ENCODE data around the gene PRKG1. TPM values are rescaled to one million over a fixed set of nuclear protein-coding genes. Genes with fewer than 3 reads are reported as not detected.
"Not testable (repeated sequence)": the region's sequence is repeated elsewhere in the genome, so short reads cannot be mapped to it uniquely, and the experiment has no call there.

The PRKG1 gene
- total and polyA plus RNA-seq, 12 donors = 3.8 to 48.1 (median 29.9) TPM

- Histone ChIP-seq H3K36me3 (no peaks in the 10 kb centered on the region), H3K27ac (no peak overlapping the region), H3K4me3 (no peak overlapping the region), H3K9me3 (no peaks in the 10 kb centered on the region), H3K27me3 (no peaks in the 10 kb centered on the region), H3K4me1 (peaks cover 0 to 26% (median 0%) of the 10 kb centered on the region in 9 donors)
- WGBS, 2 donors = 89 to 91% methylated on average over 1 of the region's 1 CpG
- TF ChIP-seq, protein P1, sequence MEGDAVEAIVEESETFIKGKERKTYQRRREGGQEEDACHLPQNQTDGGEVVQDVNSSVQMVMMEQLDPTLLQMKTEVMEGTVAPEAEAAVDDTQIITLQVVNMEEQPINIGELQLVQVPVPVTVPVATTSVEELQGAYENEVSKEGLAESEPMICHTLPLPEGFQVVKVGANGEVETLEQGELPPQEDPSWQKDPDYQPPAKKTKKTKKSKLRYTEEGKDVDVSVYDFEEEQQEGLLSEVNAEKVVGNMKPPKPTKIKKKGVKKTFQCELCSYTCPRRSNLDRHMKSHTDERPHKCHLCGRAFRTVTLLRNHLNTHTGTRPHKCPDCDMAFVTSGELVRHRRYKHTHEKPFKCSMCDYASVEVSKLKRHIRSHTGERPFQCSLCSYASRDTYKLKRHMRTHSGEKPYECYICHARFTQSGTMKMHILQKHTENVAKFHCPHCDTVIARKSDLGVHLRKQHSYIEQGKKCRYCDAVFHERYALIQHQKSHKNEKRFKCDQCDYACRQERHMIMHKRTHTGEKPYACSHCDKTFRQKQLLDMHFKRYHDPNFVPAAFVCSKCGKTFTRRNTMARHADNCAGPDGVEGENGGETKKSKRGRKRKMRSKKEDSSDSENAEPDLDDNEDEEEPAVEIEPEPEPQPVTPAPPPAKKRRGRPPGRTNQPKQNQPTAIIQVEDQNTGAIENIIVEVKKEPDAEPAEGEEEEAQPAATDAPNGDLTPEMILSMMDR (IDR thresholded peaks at IDR 0.05) = no peak
- DNase-seq (no peak), ATAC-seq (no peak)
- intact Hi-C loops (cut with DNase I) = loop anchor here in 1 of 10 donors (5.0 kb wide), 1 partner anchor 63 kb away; no protein-coding TSS in a partner anchor
Measured at GRCh38 chr10:51340366-51340765, 266.1 kb downstream of the PRKG1 start.

DNA sequence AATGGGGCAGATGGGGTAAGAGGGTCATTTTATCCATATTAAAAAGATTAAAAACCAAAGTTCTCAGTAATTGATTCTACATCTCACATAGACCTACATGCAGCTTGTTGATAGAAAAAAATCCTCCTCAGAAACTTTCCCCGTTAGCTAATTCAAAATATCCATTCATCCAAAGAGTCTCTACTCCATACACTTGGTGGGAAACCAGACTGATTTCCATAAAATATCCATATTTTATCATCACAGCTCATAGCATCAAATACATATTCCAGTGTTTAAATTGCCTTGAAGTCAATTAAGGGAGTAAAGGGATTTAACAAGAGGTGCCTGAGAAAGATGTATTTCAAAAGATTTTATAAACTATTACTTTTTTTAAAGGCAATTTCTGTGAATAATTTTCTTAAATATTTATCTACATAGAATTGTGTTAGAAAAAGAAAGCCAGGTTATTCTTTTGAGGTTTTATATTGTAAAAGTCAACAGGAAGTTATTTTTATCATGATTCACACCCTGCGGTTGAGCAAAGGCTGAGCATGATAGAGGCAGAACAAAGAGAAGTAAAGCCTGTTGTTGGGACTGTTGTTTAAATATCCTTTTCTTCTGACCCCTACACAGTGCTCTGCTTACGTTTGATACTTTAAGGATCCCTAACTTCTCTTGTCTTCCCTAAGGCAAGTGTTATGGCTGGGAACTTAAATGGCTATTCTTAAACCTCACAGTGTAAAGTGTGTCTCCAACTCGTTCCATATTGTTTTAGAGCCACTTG, 266.7 kb downstream of the PRKG1 start:
- Histone ChIP-seq H3K27me3 (no peaks in the 10 kb centered on the region), H3K4me1 (peaks cover 0 to 26% (median 0%) of the 10 kb centered on the region in 9 donors), H3K4me3 (no peak overlapping the region), H3K27ac (peak overlapping the region in 1 of 10 donors; percentile 13), H3K36me3 (no peaks in the 10 kb centered on the region), H3K9me3 (no peaks in the 10 kb centered on the region)
- TF ChIP-seq, protein P1 (IDR thresholded peaks at IDR 0.05) = no peak
- ATAC-seq (no peak), DNase-seq (no peak)
- intact Hi-C loops (cut with DNase I) = loop anchor here in 1 of 10 donors (5.0 kb wide), 1 partner anchor 64 kb away; no protein-coding TSS in a partner anchor
- WGBS, 2 donors = 73 to 83% methylated on average over 4 of the region's 4 CpGs

DNA sequence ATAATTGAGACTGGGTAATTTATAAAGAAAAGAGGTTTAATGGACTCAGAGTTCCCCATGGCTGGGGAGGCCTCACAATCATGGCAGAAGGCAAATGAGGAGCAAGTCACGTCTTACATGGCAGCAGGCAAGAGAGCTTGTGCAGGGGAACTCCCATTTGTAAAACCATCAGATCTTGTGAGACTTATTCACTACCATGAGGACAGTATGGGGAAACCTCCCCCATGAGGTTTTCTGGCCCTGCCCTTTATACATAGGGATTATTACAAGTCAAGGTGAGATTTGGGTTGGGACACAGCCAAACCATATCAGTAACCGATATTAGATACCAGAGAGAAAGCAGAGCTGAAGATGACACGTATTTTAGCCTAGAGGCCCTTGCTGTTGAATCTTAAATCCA, 267.5 kb downstream of the PRKG1 start:
- Histone ChIP-seq H3K27ac (peak overlapping the region in 1 of 10 donors; percentile 13), H3K4me1 (peaks cover 0 to 26% (median 0%) of the 10 kb centered on the region in 9 donors)
- WGBS, 2 donors = 83 to 95% methylated on average over 3 of the region's 3 CpGs
- H3K4me3 ChIP-seq, H3K36me3 ChIP-seq, ATAC-seq, H3K27me3 ChIP-seq, DNase-seq, H3K9me3 ChIP-seq: not testable (repeated sequence)
- intact Hi-C loops (cut with DNase I) = loop anchor here in 1 of 10 donors (5.0 kb wide), 1 partner anchor 64 kb away; no protein-coding TSS in a partner anchor

GRCh38 chr10:51342381-51342780, 268.1 kb downstream of the PRKG1 start:
- H3K4me3 ChIP-seq = no peak overlapping the region
- H3K27ac ChIP-seq = no peak overlapping the region
- TF ChIP-seq, protein P1 (IDR thresholded peaks at IDR 0.05) = no peak
- DNase-seq (no peak), ATAC-seq (no peak)
- no peaks in the 10 kb centered on the region for H3K9me3 ChIP-seq
- peaks cover 0 to 26% (median 0%) of the 10 kb centered on the region in 9 donors for H3K4me1 ChIP-seq
- no peaks in the 10 kb centered on the region for H3K27me3 ChIP-seq
- no peaks in the 10 kb centered on the region for H3K36me3 ChIP-seq
- WGBS, 2 donors = 85 to 98% methylated on average over 1 of the region's 1 CpG
- intact Hi-C loops (cut with DNase I) = loop anchor here in 1 of 10 donors (5.0 kb wide), 1 partner anchor 65 kb away; no protein-coding TSS in a partner anchor

DNA sequence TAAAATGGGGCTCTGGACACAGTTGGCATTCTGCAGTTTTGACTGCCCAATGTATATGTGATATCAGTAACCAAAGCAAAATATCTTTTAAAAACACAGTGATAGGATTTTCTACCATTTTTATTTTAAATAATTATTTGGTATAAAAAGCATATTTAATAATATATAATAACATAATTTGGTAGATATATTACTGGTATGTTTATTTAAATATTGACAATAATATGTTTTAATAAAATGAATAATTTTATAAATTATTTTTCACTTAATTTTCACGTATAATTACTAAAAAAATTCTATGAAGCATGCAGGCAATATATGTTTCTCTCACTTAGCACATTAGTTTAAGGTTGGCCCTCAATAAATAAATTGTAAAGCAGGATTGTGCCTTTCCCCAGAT, 269.1 kb downstream of the PRKG1 start:
- no peak for ATAC-seq
- intact Hi-C loops (cut with DNase I) = loop anchor here in 1 of 10 donors (5.0 kb wide), 1 partner anchor 66 kb away; no protein-coding TSS in a partner anchor
- H3K27ac ChIP-seq = no peak overlapping the region

More for the DNA sequence above, 269.1 kb downstream of the PRKG1 start:
- Histone ChIP-seq H3K9me3 (no peaks in the 10 kb centered on the region), H3K4me3 (no peak overlapping the region), H3K36me3 (no peaks in the 10 kb centered on the region), H3K27me3 (no peaks in the 10 kb centered on the region), H3K4me1 (peaks cover 0 to 26% (median 0%) of the 10 kb centered on the region in 9 donors)
- TF ChIP-seq, protein P1 (IDR thresholded peaks at IDR 0.05) = no peak
- 88 to 91% methylated on average over 1 of the region's 1 CpG for WGBS, 2 donors
- DNase-seq = no peak
